Parathyroid adenoma (tissue), 2 donors: ENCODE measurements around the gene PAX7.

Experiments
- H2AFZ ChIP-seq: fragments of 300-600 bp; sonication (generic); one replicate; pipeline ENCODE4 v1.7.0; 2017; ENCODE audit warnings: antibody characterized with exemption, mild to moderate bottlenecking
- H3K27ac ChIP-seq: fragments of 300-600 bp; sonication (generic); one replicate; pipeline ENCODE4 v1.7.0; 2017
- H3K27me3 ChIP-seq: fragments of 300-600 bp; sonication (generic); one replicate; pipeline ENCODE4 v1.7.0; 2017; ENCODE audit warnings: low read length; ENCODE audit not compliant: control insufficient read depth, insufficient read depth
- H3K36me3 ChIP-seq: fragments of 300-600 bp; sonication (generic); one replicate; pipeline ENCODE4 v1.7.0; 2017; ENCODE audit warnings: low read length; ENCODE audit not compliant: control insufficient read depth, insufficient read depth
- H3K4me1 ChIP-seq: fragments of 300-600 bp; sonication (generic); one replicate; pipeline ENCODE4 v1.7.0; 2017; ENCODE audit warnings: control low read depth
- H3K4me2 ChIP-seq: fragments of 300-600 bp; sonication (generic); one replicate; pipeline ENCODE4 v1.7.0; 2017; ENCODE audit warnings: low read length
- H3K4me3 ChIP-seq: fragments of 300-600 bp; sonication (generic); one replicate; pipeline ENCODE4 v1.7.0; 2017; ENCODE audit warnings: low read depth, low read length
- H3K79me2 ChIP-seq: fragments of 300-600 bp; sonication (generic); one replicate; pipeline ENCODE4 v1.7.0; 2017; ENCODE audit warnings: control low read depth
- H3K9ac ChIP-seq: fragments of 300-600 bp; sonication (generic); one replicate; pipeline ENCODE4 v1.7.0; 2017; ENCODE audit warnings: mild to moderate bottlenecking
- H3K9me3 ChIP-seq: fragments of 300-600 bp; sonication (generic); one replicate; pipeline ENCODE4 v1.7.0; 2017; ENCODE audit warnings: low read length; ENCODE audit not compliant: control insufficient read depth
- CTCF ChIP-seq: fragments of 300-600 bp; sonication (generic); IDR thresholded peaks from one replicate; pipeline ENCODE4 v1.7.0; 2017; ENCODE audit warnings: antibody characterized with exemption, mild to moderate bottlenecking
- donor health status: primary hyperparathyroidism.

The PAX7 gene

GRCh38 chr1:18658831-18659230 is 28.2 kb downstream of the PAX7 start:
- Histone ChIP-seq H3K4me3 (no peak overlapping the region), H3K27me3 (peaks cover 10% of the 10 kb centered on the region), H3K79me2 (no peaks in the 10 kb centered on the region), H3K27ac (no peak overlapping the region), H2AFZ (no peak overlapping the region), H3K9me3 (no peaks in the 10 kb centered on the region), H3K4me1 (no peaks in the 10 kb centered on the region), H3K4me2 (no peak overlapping the region), H3K36me3 (no peaks in the 10 kb centered on the region), H3K9ac (no peak overlapping the region)
- no peak for TF ChIP-seq CTCF

- Histone ChIP-seq H3K27me3 (peaks cover 4% of the 10 kb centered on the region), H3K27ac (no peak overlapping the region), H3K79me2 (no peaks in the 10 kb centered on the region), H3K4me1 (no peaks in the 10 kb centered on the region), H3K4me3 (no peak overlapping the region), H3K4me2 (no peak overlapping the region), H2AFZ (no peak overlapping the region), H3K36me3 (no peaks in the 10 kb centered on the region), H3K9me3 (no peaks in the 10 kb centered on the region), H3K9ac (no peak overlapping the region)
- no peak for TF ChIP-seq CTCF
These were observed 31.0 kb downstream of the PAX7 start for GRCh38 chr1:18661404-18662285.

GRCh38 chr1:18662286-18662639 is 31.6 kb downstream of the PAX7 start:
- no peaks in the 10 kb centered on the region for H3K4me1 ChIP-seq
- no peaks in the 10 kb centered on the region for H3K36me3 ChIP-seq
- H3K27me3 ChIP-seq: peaks cover 4% of the 10 kb centered on the region
- no peak overlapping the region for H3K9ac ChIP-seq
- no peak overlapping the region for H3K27ac ChIP-seq
- TF ChIP-seq CTCF: no peak
- H3K79me2 ChIP-seq: no peaks in the 10 kb centered on the region
- H3K9me3 ChIP-seq: no peaks in the 10 kb centered on the region
- H2AFZ ChIP-seq: no peak overlapping the region
- H3K4me2 ChIP-seq: no peak overlapping the region
- H3K4me3 ChIP-seq: no peak overlapping the region

- Histone ChIP-seq H3K4me3 (no peak overlapping the region), H2AFZ (no peak overlapping the region), H3K79me2 (no peaks in the 10 kb centered on the region), H3K4me1 (no peaks in the 10 kb centered on the region), H3K27me3 (no peaks in the 10 kb centered on the region), H3K27ac (no peak overlapping the region), H3K4me2 (no peak overlapping the region), H3K36me3 (no peaks in the 10 kb centered on the region), H3K9me3 (no peaks in the 10 kb centered on the region), H3K9ac (no peak overlapping the region)
- no peak for TF ChIP-seq CTCF
These were observed 35.8 kb downstream of the PAX7 start for GRCh38 chr1:18666317-18666920.
